Gastroesophageal sphincter (tissue), 4 donors: Measurements from ENCODE around the gene PSMG3. TPM values are rescaled to one million over a fixed set of nuclear protein-coding genes. Genes with fewer than 3 reads are reported as not detected.

ENCODE experiments used
- ATAC-seq: fragments of 150-250 bp; one replicate; pipeline ENCODE4 v1.9.1; 2016; ENCODE audit warnings: mild to moderate bottlenecking, moderate library complexity
- H3K27ac ChIP-seq, 4 donors: fragments of 200-600 bp; sonication (generic) in 3 of 4; 1 replicate in 3 of 4; 2 replicates in 1 of 4; pipeline ENCODE4 v1.5.1; 2016 to 2019
- H3K27me3 ChIP-seq: fragments of 200-600 bp; sonication (generic); one replicate; pipeline ENCODE4 v1.5.1; 2019
- H3K36me3 ChIP-seq, 2 donors: fragments of 200-600 bp; sonication (generic); one replicate each; pipeline ENCODE4 v1.5.1; 2019; ENCODE audit warnings: control low read depth in 1 of 2
- H3K4me1 ChIP-seq, 3 donors: fragments of 200-600 bp; sonication (generic); 1 replicate in 2 of 3; 2 replicates in 1 of 3; pipeline ENCODE4 v1.5.1; 2016 to 2019; ENCODE audit warnings: control low read depth in 2 of 3
- H3K4me3 ChIP-seq, 2 donors: fragments of 200-600 bp; sonication (generic); one replicate each; pipeline ENCODE4 v1.5.1; 2019; ENCODE audit warnings: mild to moderate bottlenecking in 1 of 2, moderate library complexity in 1 of 2
- H3K9me3 ChIP-seq, 3 donors: fragments of 200-600 bp; sonication (generic); one replicate each; pipeline ENCODE4 v1.5.1; 2017 to 2019; ENCODE audit warnings: control low read depth in 2 of 3
- EP300 ChIP-seq: sonication (generic); formaldehyde crosslinking; IDR thresholded peaks from one replicate; pipeline ENCODE4 v1.6.1; 2017; ENCODE audit warnings: antibody characterized with exemption, mild to moderate bottlenecking
- POLR2A ChIP-seq, 2 donors: fragments of 450-650 bp; IDR thresholded peaks; one replicate each; pipeline ENCODE4 v1.6.1; 2017; ENCODE audit warnings: antibody characterized with exemption in 2 of 2, mild to moderate bottlenecking in 2 of 2, moderate library complexity in 1 of 2
- POLR2AphosphoS5 ChIP-seq: sonication (generic); formaldehyde crosslinking; IDR thresholded peaks from one replicate; pipeline ENCODE4 v1.6.1; 2017; ENCODE audit warnings: antibody characterized with exemption
- WGBS, 2 donors: methylation state at CpG; one replicate each; pipeline ENCODE4 v1.1.5; 2018; ENCODE audit warnings: low coverage in 1 of 2; 5-methylcytosine and 5-hydroxymethylcytosine counted together
- total RNA-seq, 4 donors: library from RNA; depleted of rRNA; stranded (reverse); fragments of >200 nt; gene quantifications; one replicate each; pipeline ENCODE4 v1.1.0, GENCODE V29; 2016
- TF ChIP-seq, protein P1 (sequence below), 4 experiments: fragments of 200-600 bp in 2 of 4; fragments of 450-650 bp in 2 of 4; sonication (generic) in 1 of 4; IDR thresholded peaks; one replicate each; pipeline ENCODE4 v1.5.1; 2017 to 2019; ENCODE audit warnings: antibody characterized with exemption in 4 of 4, mild to moderate bottlenecking in 2 of 4, moderate library complexity in 2 of 4

Gene PSMG3
- total RNA-seq, 4 donors from 2014 or later: 27.7 to 36.6 (median 35.7) TPM

DNA sequence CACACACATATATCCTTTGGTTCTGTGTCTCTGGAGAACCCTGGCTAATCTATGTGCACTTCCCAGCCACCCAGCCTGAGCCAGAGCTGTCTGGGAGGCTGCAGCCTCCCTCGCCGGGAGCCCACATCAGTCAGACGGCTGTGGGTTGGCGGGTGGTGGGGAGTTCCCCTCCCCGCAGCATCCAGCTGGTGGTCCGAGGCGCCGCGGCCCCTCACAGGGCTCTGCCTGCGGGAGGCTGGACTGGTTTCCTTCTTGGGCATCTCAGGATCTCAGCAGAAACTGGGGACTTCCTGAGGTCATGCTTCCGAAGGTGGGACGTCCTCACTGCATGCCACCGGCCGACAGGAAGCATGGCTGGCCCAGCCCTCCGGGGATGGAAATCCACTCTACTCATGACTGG is 22.0 kb upstream of the PSMG3 start:
- peaks cover 97% of the 10 kb centered on the region for H3K27me3 ChIP-seq
- H3K27ac ChIP-seq: no peak overlapping the region
- H3K36me3 ChIP-seq: no peaks in the 10 kb centered on the region
- no CpG with 5 or more reads among the region's 15 CpGs for WGBS, 2 donors
- H3K9me3 ChIP-seq: peaks cover 0 to 9% (median 0%) of the 10 kb centered on the region in 3 donors
- no peak for TF ChIP-seq POLR2AphosphoS5
- TF ChIP-seq POLR2A (IDR thresholded peaks at IDR 0.05): no peak
- no peak for TF ChIP-seq EP300
- TF ChIP-seq, protein P1, sequence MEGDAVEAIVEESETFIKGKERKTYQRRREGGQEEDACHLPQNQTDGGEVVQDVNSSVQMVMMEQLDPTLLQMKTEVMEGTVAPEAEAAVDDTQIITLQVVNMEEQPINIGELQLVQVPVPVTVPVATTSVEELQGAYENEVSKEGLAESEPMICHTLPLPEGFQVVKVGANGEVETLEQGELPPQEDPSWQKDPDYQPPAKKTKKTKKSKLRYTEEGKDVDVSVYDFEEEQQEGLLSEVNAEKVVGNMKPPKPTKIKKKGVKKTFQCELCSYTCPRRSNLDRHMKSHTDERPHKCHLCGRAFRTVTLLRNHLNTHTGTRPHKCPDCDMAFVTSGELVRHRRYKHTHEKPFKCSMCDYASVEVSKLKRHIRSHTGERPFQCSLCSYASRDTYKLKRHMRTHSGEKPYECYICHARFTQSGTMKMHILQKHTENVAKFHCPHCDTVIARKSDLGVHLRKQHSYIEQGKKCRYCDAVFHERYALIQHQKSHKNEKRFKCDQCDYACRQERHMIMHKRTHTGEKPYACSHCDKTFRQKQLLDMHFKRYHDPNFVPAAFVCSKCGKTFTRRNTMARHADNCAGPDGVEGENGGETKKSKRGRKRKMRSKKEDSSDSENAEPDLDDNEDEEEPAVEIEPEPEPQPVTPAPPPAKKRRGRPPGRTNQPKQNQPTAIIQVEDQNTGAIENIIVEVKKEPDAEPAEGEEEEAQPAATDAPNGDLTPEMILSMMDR (IDR thresholded peaks at IDR 0.05): no peak
- H3K4me3 ChIP-seq: no peak overlapping the region
- peaks cover 0 to 5% (median 0%) of the 10 kb centered on the region in 3 donors for H3K4me1 ChIP-seq
- ATAC-seq: no peak

GRCh38 chr7:1591396-1591795 is 21.6 kb upstream of the PSMG3 start:
- 45% methylated on average over 5 of the region's 6 CpGs; no CpG with 5 or more reads in 1 of the 2 donors for WGBS, 2 donors
- peaks cover 97% of the 10 kb centered on the region for H3K27me3 ChIP-seq
- peaks cover 0 to 9% (median 0%) of the 10 kb centered on the region in 3 donors for H3K4me1 ChIP-seq
- no peak overlapping the region for H3K4me3 ChIP-seq
- peaks cover 0 to 9% (median 0%) of the 10 kb centered on the region in 3 donors for H3K9me3 ChIP-seq
- no peak overlapping the region for H3K27ac ChIP-seq
- ATAC-seq: no peak
- H3K36me3 ChIP-seq: no peaks in the 10 kb centered on the region
- TF ChIP-seq POLR2AphosphoS5: no peak
- no peak for TF ChIP-seq POLR2A (IDR thresholded peaks at IDR 0.05)
- TF ChIP-seq, protein P1 (IDR thresholded peaks at IDR 0.05): no peak
- no peak for TF ChIP-seq EP300

GRCh38 chr7:1590887-1591286 is 21.1 kb upstream of the PSMG3 start:
- ATAC-seq: no peak
- H3K27me3 ChIP-seq: peaks cover 95% of the 10 kb centered on the region
- H3K36me3 ChIP-seq: no peaks in the 10 kb centered on the region
- 66 to 67% methylated on average over 4 to 7 of the region's 9 CpGs for WGBS, 2 donors
- H3K4me1 ChIP-seq: peaks cover 0 to 9% (median 0%) of the 10 kb centered on the region in 3 donors
- TF ChIP-seq POLR2AphosphoS5 (no peak), EP300 (no peak), POLR2A (IDR thresholded peaks at IDR 0.05) (no peak)
- TF ChIP-seq, protein P1 (IDR thresholded peaks at IDR 0.05): no peak
- no peak overlapping the region for H3K4me3 ChIP-seq
- H3K9me3 ChIP-seq: peaks cover 0 to 9% (median 0%) of the 10 kb centered on the region in 3 donors
- no peak overlapping the region for H3K27ac ChIP-seq

- no peak for ATAC-seq
- Histone ChIP-seq H3K36me3 (no peaks in the 10 kb centered on the region), H3K4me1 (peaks cover 0 to 9% (median 0%) of the 10 kb centered on the region in 3 donors), H3K4me3 (no peak overlapping the region), H3K27ac (no peak overlapping the region), H3K9me3 (peaks cover 0 to 9% (median 0%) of the 10 kb centered on the region in 3 donors), H3K27me3 (peaks cover 91% of the 10 kb centered on the region)
- TF ChIP-seq EP300 (no peak), POLR2AphosphoS5 (no peak), POLR2A (IDR thresholded peaks at IDR 0.05) (no peak)
- TF ChIP-seq, protein P1 (IDR thresholded peaks at IDR 0.05): no peak
- WGBS, 2 donors: 77% methylated on average over 4 of the region's 6 CpGs; no CpG with 5 or more reads in 1 of the 2 donors
Observed at GRCh38 chr7:1590476-1590875, 20.6 kb upstream of the PSMG3 start.

DNA sequence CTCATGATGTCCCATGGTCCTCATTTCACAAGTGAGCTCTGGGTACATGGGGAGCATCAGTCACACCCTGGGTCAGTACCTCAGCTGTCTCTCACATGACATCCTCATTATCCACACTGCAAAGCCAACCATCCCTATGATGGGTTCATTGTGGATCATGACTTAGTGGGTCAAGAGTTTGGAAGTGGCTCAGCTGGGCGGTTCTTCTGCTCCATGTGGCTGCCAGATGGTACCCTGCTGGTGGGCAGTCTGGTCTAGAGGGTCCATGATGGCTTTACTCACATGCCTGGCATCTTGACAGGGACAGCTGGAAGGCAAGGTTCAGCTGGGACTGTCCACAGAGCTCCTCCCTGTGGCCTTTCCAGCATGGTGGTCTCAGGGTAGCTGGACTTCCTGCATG is 19.1 kb upstream of the PSMG3 start:
- H3K9me3 ChIP-seq: peaks cover 0 to 9% (median 0%) of the 10 kb centered on the region in 3 donors
- H3K36me3 ChIP-seq: no peaks in the 10 kb centered on the region
- peaks cover 79% of the 10 kb centered on the region for H3K27me3 ChIP-seq
- H3K27ac ChIP-seq: no peak overlapping the region
- TF ChIP-seq, protein P1 (IDR thresholded peaks at IDR 0.05): no peak
- no peak for TF ChIP-seq EP300
- TF ChIP-seq POLR2A (IDR thresholded peaks at IDR 0.05): no peak
- no peak for TF ChIP-seq POLR2AphosphoS5
- H3K4me1 ChIP-seq: peaks cover 0 to 9% (median 0%) of the 10 kb centered on the region in 3 donors
- WGBS, 2 donors: 100% methylated on average over 1 of the region's 1 CpG; no CpG with 5 or more reads in 1 of the 2 donors
- H3K4me3 ChIP-seq: no peak overlapping the region
- ATAC-seq: no peak
